ENCODE measurements around the gene OVOL3.

The OVOL3 gene

GRCh38 chr19:36093146-36093662, 17.7 kb upstream of the OVOL3 start:
- WGBS, 2 donors (ENCODE audit: extremely low coverage in 2 of 2, insufficient read length in 2 of 2, insufficient replicate concordance in 1 of 2): no CpG with 5 or more reads among the region's 5 CpGs
- no peak for DNase-seq (ENCODE audit: low spot score)
- H3K27ac ChIP-seq (replicated peaks; ENCODE audit: low read length): no peak overlapping the region

GRCh38 chr19:36093687-36094086, 17.3 kb upstream of the OVOL3 start:
- Histone ChIP-seq H3K36me3 (replicated peaks in 1 of 2; ENCODE audit: control insufficient read depth in 2 of 2, insufficient read depth in 2 of 2, low read length in 2 of 2) (peaks cover 42 to 94% of the 10 kb centered on the region in 2 donors), H3K23ac (ENCODE audit: low read depth, low read length, poor library complexity) (no peak overlapping the region), H4K91ac (ENCODE audit: low read depth, low read length, poor library complexity) (no peak overlapping the region), H3K9ac (ENCODE audit: low read depth, low read length, poor library complexity) (no peak overlapping the region), H3K18ac (ENCODE audit: low read length) (no peak overlapping the region), H2BK15ac (ENCODE audit: low read length) (no peak overlapping the region), H3K4me2 (ENCODE audit: insufficient read depth, low read length, poor library complexity, severe bottlenecking) (no peak overlapping the region), H2BK5ac (ENCODE audit: low read length) (no peak overlapping the region), H3K9me3 (replicated peaks in 1 of 2; ENCODE audit: control insufficient read depth in 2 of 2, insufficient read depth in 1 of 2, low read depth in 1 of 2, low read length in 2 of 2) (no peaks in the 10 kb centered on the region), H3K4me1 (ENCODE audit: control insufficient read depth in 2 of 2, insufficient read depth in 1 of 2, low read depth in 1 of 2, low read length in 2 of 2) (peaks cover 0 to 8% of the 10 kb centered on the region in 2 donors), H3K27me3 (ENCODE audit: control insufficient read depth in 3 of 3, insufficient read depth in 3 of 3, low read depth in 1 of 3, low read length in 3 of 3) (no peaks in the 10 kb centered on the region), H3K27ac (replicated peaks; ENCODE audit: low read length) (no peak overlapping the region), H2BK12ac (ENCODE audit: low read length) (no peak overlapping the region), H2AK5ac (ENCODE audit: low read depth, low read length) (no peak overlapping the region), H2AFZ (ENCODE audit: low read length) (no peak overlapping the region), H3K4ac (ENCODE audit: low read length) (no peak overlapping the region), H3K4me3 (ENCODE audit: low read length in 2 of 2) (peak overlapping the region in 1 of 2 donors; percentile 61), H4K8ac (ENCODE audit: low read depth, low read length) (no peak overlapping the region), H3K14ac (ENCODE audit: low read length) (no peak overlapping the region), H2BK120ac (ENCODE audit: low read depth, low read length) (no peak overlapping the region), H3K79me1 (ENCODE audit: low read depth, low read length) (no peaks in the 10 kb centered on the region)
- WGBS, 2 donors (ENCODE audit: extremely low coverage in 2 of 2, insufficient read length in 2 of 2, insufficient replicate concordance in 1 of 2): no CpG with 5 or more reads among the region's 6 CpGs
- no peak for DNase-seq (ENCODE audit: low spot score)

More at GRCh38 chr19:36093146-36093662, 17.7 kb upstream of the OVOL3 start:
- Histone ChIP-seq H2BK12ac (ENCODE audit: low read length) (no peak overlapping the region), H2BK15ac (ENCODE audit: low read length) (no peak overlapping the region), H3K9ac (ENCODE audit: low read depth, low read length, poor library complexity) (no peak overlapping the region), H4K91ac (ENCODE audit: low read depth, low read length, poor library complexity) (no peak overlapping the region), H3K4me2 (ENCODE audit: insufficient read depth, low read length, poor library complexity, severe bottlenecking) (no peak overlapping the region), H3K36me3 (replicated peaks in 1 of 2; ENCODE audit: control insufficient read depth in 2 of 2, insufficient read depth in 2 of 2, low read length in 2 of 2) (peaks cover 47 to 94% of the 10 kb centered on the region in 2 donors), H3K79me1 (ENCODE audit: low read depth, low read length) (no peaks in the 10 kb centered on the region), H3K23ac (ENCODE audit: low read depth, low read length, poor library complexity) (no peak overlapping the region), H2BK120ac (ENCODE audit: low read depth, low read length) (no peak overlapping the region), H3K9me3 (replicated peaks in 1 of 2; ENCODE audit: control insufficient read depth in 2 of 2, insufficient read depth in 1 of 2, low read depth in 1 of 2, low read length in 2 of 2) (no peaks in the 10 kb centered on the region), H4K8ac (ENCODE audit: low read depth, low read length) (no peak overlapping the region), H2AFZ (ENCODE audit: low read length) (no peak overlapping the region), H3K4me1 (ENCODE audit: control insufficient read depth in 2 of 2, insufficient read depth in 1 of 2, low read depth in 1 of 2, low read length in 2 of 2) (peaks cover 0 to 8% of the 10 kb centered on the region in 2 donors), H2BK5ac (ENCODE audit: low read length) (no peak overlapping the region), H3K18ac (ENCODE audit: low read length) (no peak overlapping the region), H3K4me3 (ENCODE audit: low read length in 2 of 2) (no peak overlapping the region), H3K14ac (ENCODE audit: low read length) (no peak overlapping the region), H3K27me3 (ENCODE audit: control insufficient read depth in 3 of 3, insufficient read depth in 3 of 3, low read depth in 1 of 3, low read length in 3 of 3) (no peaks in the 10 kb centered on the region), H3K4ac (ENCODE audit: low read length) (no peak overlapping the region), H2AK5ac (ENCODE audit: low read depth, low read length) (no peak overlapping the region)

GRCh38 chr19:36097036-36097435, 13.9 kb upstream of the OVOL3 start:
- Histone ChIP-seq H4K91ac (ENCODE audit: low read depth, low read length, poor library complexity) (no peak overlapping the region), H3K4me2 (ENCODE audit: insufficient read depth, low read length, poor library complexity, severe bottlenecking) (no peak overlapping the region), H3K4me3 (ENCODE audit: low read length in 2 of 2) (no peak overlapping the region), H3K4ac (ENCODE audit: low read length) (no peak overlapping the region), H4K8ac (ENCODE audit: low read depth, low read length) (no peak overlapping the region), H2AFZ (ENCODE audit: low read length) (no peak overlapping the region), H3K23ac (ENCODE audit: low read depth, low read length, poor library complexity) (no peak overlapping the region), H2BK5ac (ENCODE audit: low read length) (no peak overlapping the region), H3K36me3 (replicated peaks in 1 of 2; ENCODE audit: control insufficient read depth in 2 of 2, insufficient read depth in 2 of 2, low read length in 2 of 2) (peaks cover 42 to 92% of the 10 kb centered on the region in 2 donors), H3K27me3 (ENCODE audit: control insufficient read depth in 3 of 3, insufficient read depth in 3 of 3, low read depth in 1 of 3, low read length in 3 of 3) (no peaks in the 10 kb centered on the region), H3K79me1 (ENCODE audit: low read depth, low read length) (peaks cover 2% of the 10 kb centered on the region), H2BK15ac (ENCODE audit: low read length) (no peak overlapping the region), H3K27ac (replicated peaks; ENCODE audit: low read length) (peak overlapping the region; percentile 43), H2BK12ac (ENCODE audit: low read length) (no peak overlapping the region), H2AK5ac (ENCODE audit: low read depth, low read length) (no peak overlapping the region), H3K14ac (ENCODE audit: low read length) (no peak overlapping the region), H3K4me1 (ENCODE audit: control insufficient read depth in 2 of 2, insufficient read depth in 1 of 2, low read depth in 1 of 2, low read length in 2 of 2) (peaks cover 0 to 8% of the 10 kb centered on the region in 2 donors), H3K18ac (ENCODE audit: low read length) (no peak overlapping the region), H2BK120ac (ENCODE audit: low read depth, low read length) (no peak overlapping the region), H3K9ac (ENCODE audit: low read depth, low read length, poor library complexity) (no peak overlapping the region), H3K9me3 (replicated peaks in 1 of 2; ENCODE audit: control insufficient read depth in 2 of 2, insufficient read depth in 1 of 2, low read depth in 1 of 2, low read length in 2 of 2) (no peaks in the 10 kb centered on the region)
- no CpG with 5 or more reads among the region's 6 CpGs for WGBS, 2 donors (ENCODE audit: extremely low coverage in 2 of 2, insufficient read length in 2 of 2, insufficient replicate concordance in 1 of 2)
- DNase-seq (ENCODE audit: low spot score): no peak

- Histone ChIP-seq H2BK12ac (ENCODE audit: low read length) (no peak overlapping the region), H3K79me1 (ENCODE audit: low read depth, low read length) (peaks cover 6% of the 10 kb centered on the region), H3K9me3 (replicated peaks in 1 of 2; ENCODE audit: control insufficient read depth in 2 of 2, insufficient read depth in 1 of 2, low read depth in 1 of 2, low read length in 2 of 2) (no peaks in the 10 kb centered on the region), H3K4me2 (ENCODE audit: insufficient read depth, low read length, poor library complexity, severe bottlenecking) (no peak overlapping the region), H2BK120ac (ENCODE audit: low read depth, low read length) (no peak overlapping the region), H3K27me3 (ENCODE audit: control insufficient read depth in 3 of 3, insufficient read depth in 3 of 3, low read depth in 1 of 3, low read length in 3 of 3) (no peaks in the 10 kb centered on the region), H3K18ac (ENCODE audit: low read length) (no peak overlapping the region), H4K8ac (ENCODE audit: low read depth, low read length) (peak overlapping the region; percentile 65), H3K27ac (replicated peaks; ENCODE audit: low read length) (no peak overlapping the region), H2BK5ac (ENCODE audit: low read length) (peak overlapping the region; percentile 75), H3K4ac (ENCODE audit: low read length) (no peak overlapping the region), H3K23ac (ENCODE audit: low read depth, low read length, poor library complexity) (peak overlapping the region; percentile 65), H3K4me1 (ENCODE audit: control insufficient read depth in 2 of 2, insufficient read depth in 1 of 2, low read depth in 1 of 2, low read length in 2 of 2) (peaks cover 0 to 8% of the 10 kb centered on the region in 2 donors), H3K36me3 (replicated peaks in 1 of 2; ENCODE audit: control insufficient read depth in 2 of 2, insufficient read depth in 2 of 2, low read length in 2 of 2) (peaks cover 49 to 92% of the 10 kb centered on the region in 2 donors), H2BK15ac (ENCODE audit: low read length) (no peak overlapping the region), H2AFZ (ENCODE audit: low read length) (no peak overlapping the region), H3K4me3 (ENCODE audit: low read length in 2 of 2) (no peak overlapping the region), H3K9ac (ENCODE audit: low read depth, low read length, poor library complexity) (peak overlapping the region; percentile 44), H2AK5ac (ENCODE audit: low read depth, low read length) (no peak overlapping the region), H4K91ac (ENCODE audit: low read depth, low read length, poor library complexity) (no peak overlapping the region), H3K14ac (ENCODE audit: low read length) (no peak overlapping the region)
- no CpG with 5 or more reads among the region's 19 CpGs for WGBS, 2 donors (ENCODE audit: extremely low coverage in 2 of 2, insufficient read length in 2 of 2, insufficient replicate concordance in 1 of 2)
- DNase-seq (ENCODE audit: low spot score): no peak
These were observed 11.7 kb upstream of the OVOL3 start for GRCh38 chr19:36099166-36099785.
